OCI-LY1 (cell line): ENCODE results near the gene KLHL20.

ENCODE experiments used
- H2AFZ ChIP-seq: fragments of 200-600 bp; sonication (generic), shearing (Covaris generic); 2 replicates; pipeline ENCODE4 v1.6.0; 2014; ENCODE audit warnings: antibody characterized with exemption, mild to moderate bottlenecking, low read length
- H3F3A ChIP-seq: fragments of 200-600 bp; sonication (generic), shearing (Covaris generic); 2 replicates; pipeline ENCODE4 v1.6.0; 2014; ENCODE audit warnings: mild to moderate bottlenecking, antibody characterized with exemption, low read length, moderate library complexity; ENCODE audit not compliant: insufficient read depth
- H3K27ac ChIP-seq: fragments of 200-600 bp; sonication (generic); 2 replicates; pipeline ENCODE4 v1.5.1; 2014; ENCODE audit warnings: low read length, mixed run types, mild to moderate bottlenecking, low read depth; ENCODE audit not compliant: poor library complexity, severe bottlenecking
- H3K27me3 ChIP-seq: fragments of 200-600 bp; sonication (generic); 2 replicates; pipeline ENCODE4 v1.6.0; 2014; ENCODE audit warnings: antibody characterized with exemption, mild to moderate bottlenecking, low read length, moderate library complexity; ENCODE audit not compliant: insufficient read depth
- H3K36me3 ChIP-seq: fragments of 200-600 bp; sonication (generic); 2 replicates; pipeline ENCODE4 v1.6.1; 2014; ENCODE audit warnings: mild to moderate bottlenecking, antibody characterized with exemption, low read length, moderate library complexity, mixed read lengths; ENCODE audit not compliant: insufficient read depth
- H3K4me1 ChIP-seq: fragments of 200-600 bp; sonication (generic); 2 replicates; pipeline ENCODE4 v1.5.1; 2014; ENCODE audit warnings: mild to moderate bottlenecking, low read length, moderate library complexity; ENCODE audit not compliant: insufficient read depth, severe bottlenecking
- H3K4me2 ChIP-seq: fragments of 200-600 bp; sonication (generic), shearing (Covaris generic); 2 replicates; pipeline ENCODE4 v1.6.1; 2014; ENCODE audit warnings: low read length
- H3K4me3 ChIP-seq: fragments of 200-600 bp; sonication (generic); 2 replicates; pipeline ENCODE4 v1.5.1; 2014; ENCODE audit warnings: low read length, low read depth, mild to moderate bottlenecking, mixed read lengths; ENCODE audit not compliant: poor library complexity, severe bottlenecking
- H3K79me2 ChIP-seq: fragments of 200-600 bp; shearing (Covaris generic); 2 replicates; pipeline ENCODE4 v1.6.1; 2016; ENCODE audit warnings: mixed run types, low read length, mixed read lengths; ENCODE audit not compliant: insufficient read depth
- H3K9ac ChIP-seq: fragments of 200-600 bp; sonication (generic), shearing (Covaris generic); 2 replicates; pipeline ENCODE4 v1.6.1; 2014; ENCODE audit warnings: mild to moderate bottlenecking, low read length, mixed read lengths
- H3K9me2 ChIP-seq: fragments of 200-600 bp; sonication (generic), shearing (Covaris generic); 2 replicates; pipeline ENCODE4 v1.6.1; 2014; ENCODE audit warnings: low read depth, mild to moderate bottlenecking, low read length, mixed read lengths
- H3K9me3 ChIP-seq: fragments of 200-600 bp; shearing (Covaris generic); 2 replicates; pipeline ENCODE4 v1.6.1; 2014; ENCODE audit warnings: low read length, mixed read lengths
- H4K20me1 ChIP-seq: fragments of 200-600 bp; sonication (generic), shearing (Covaris generic); 2 replicates; pipeline ENCODE4 v1.6.0; 2016; ENCODE audit warnings: mild to moderate bottlenecking, low read length; ENCODE audit not compliant: insufficient read depth
- EZH2 ChIP-seq: fragments of 200-600 bp; sonication (generic), shearing (Covaris generic); IDR thresholded peaks from 2 replicates; pipeline ENCODE4 v1.8.0; 2017; ENCODE audit warnings: borderline replicate concordance, mixed run types, mild to moderate bottlenecking, antibody characterized with exemption, low read length, moderate library complexity, mixed read lengths
- TF ChIP-seq, protein P1 (sequence below): fragments of 200-600 bp; sonication (generic), shearing (Covaris generic); IDR thresholded peaks from 2 replicates; pipeline ENCODE4 v1.5.1; 2017; ENCODE audit warnings: mild to moderate bottlenecking, antibody characterized with exemption, low read length, moderate library complexity, mixed read lengths

Gene KLHL20

DNA sequence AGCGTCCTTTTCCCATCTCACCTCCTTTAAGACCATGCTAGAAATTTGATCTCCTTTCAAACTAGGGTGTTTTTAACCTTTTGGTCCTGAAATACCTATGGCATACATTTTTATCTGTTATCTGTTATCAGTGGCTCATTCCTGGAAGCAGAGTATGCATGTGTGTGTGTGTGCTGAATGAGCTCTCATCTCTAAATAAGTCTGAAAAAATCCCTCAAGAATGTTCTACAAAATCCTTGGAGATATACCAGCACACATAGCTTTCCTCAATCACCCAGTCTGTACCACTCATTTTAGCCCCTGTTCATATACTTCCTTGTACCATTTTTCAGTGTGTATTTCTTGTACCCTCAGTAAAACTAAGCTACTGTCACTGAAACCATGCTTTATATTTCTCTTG, 103.7 kb downstream of the KLHL20 start:
- TF ChIP-seq, protein P1, sequence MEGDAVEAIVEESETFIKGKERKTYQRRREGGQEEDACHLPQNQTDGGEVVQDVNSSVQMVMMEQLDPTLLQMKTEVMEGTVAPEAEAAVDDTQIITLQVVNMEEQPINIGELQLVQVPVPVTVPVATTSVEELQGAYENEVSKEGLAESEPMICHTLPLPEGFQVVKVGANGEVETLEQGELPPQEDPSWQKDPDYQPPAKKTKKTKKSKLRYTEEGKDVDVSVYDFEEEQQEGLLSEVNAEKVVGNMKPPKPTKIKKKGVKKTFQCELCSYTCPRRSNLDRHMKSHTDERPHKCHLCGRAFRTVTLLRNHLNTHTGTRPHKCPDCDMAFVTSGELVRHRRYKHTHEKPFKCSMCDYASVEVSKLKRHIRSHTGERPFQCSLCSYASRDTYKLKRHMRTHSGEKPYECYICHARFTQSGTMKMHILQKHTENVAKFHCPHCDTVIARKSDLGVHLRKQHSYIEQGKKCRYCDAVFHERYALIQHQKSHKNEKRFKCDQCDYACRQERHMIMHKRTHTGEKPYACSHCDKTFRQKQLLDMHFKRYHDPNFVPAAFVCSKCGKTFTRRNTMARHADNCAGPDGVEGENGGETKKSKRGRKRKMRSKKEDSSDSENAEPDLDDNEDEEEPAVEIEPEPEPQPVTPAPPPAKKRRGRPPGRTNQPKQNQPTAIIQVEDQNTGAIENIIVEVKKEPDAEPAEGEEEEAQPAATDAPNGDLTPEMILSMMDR = no peak
- TF ChIP-seq EZH2 = no peak
- Histone ChIP-seq H3K27ac (no peak overlapping the region), H3K4me1 (peaks cover 27% of the 10 kb centered on the region), H3K79me2 (peaks cover 65% of the 10 kb centered on the region), H3K9ac (no peak overlapping the region), H3K4me3 (no peak overlapping the region), H3K27me3 (no peaks in the 10 kb centered on the region), H3K4me2 (no peak overlapping the region), H3K9me3 (no peaks in the 10 kb centered on the region), H2AFZ (no peak overlapping the region), H4K20me1 (no peaks in the 10 kb centered on the region), H3K36me3 (peaks cover 35% of the 10 kb centered on the region), H3K9me2 (no peaks in the 10 kb centered on the region), H3F3A (no peaks in the 10 kb centered on the region)

DNA sequence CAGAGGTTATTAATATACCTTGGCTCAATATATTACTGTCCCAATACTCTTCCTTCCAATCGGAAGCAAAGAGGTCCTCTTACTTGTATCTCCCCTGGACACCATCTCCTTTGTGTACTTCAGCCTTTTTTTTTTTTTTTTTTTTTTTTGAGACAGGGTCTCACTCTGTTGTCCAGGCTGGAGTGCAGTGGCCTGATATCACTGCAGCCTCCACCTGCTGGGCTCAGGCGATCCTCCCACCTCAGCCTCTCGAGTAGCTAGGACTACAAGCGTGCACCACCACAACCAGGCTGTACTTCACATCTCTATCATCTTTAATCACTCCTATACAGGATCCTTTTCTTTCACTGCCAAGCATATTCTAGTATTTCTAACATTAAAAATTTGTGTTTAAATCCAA, 106.9 kb downstream of the KLHL20 start:
- Histone ChIP-seq H3K4me2 (no peak overlapping the region), H3K4me3 (no peak overlapping the region), H2AFZ (no peak overlapping the region), H4K20me1 (no peaks in the 10 kb centered on the region), H3K9me3 (no peaks in the 10 kb centered on the region), H3K9ac (no peak overlapping the region), H3K9me2 (no peaks in the 10 kb centered on the region), H3K36me3 (peaks cover 35% of the 10 kb centered on the region), H3K79me2 (peaks cover 58% of the 10 kb centered on the region), H3K4me1 (peaks cover 36% of the 10 kb centered on the region), H3K27ac (no peak overlapping the region), H3F3A (no peaks in the 10 kb centered on the region), H3K27me3 (no peaks in the 10 kb centered on the region)
- TF ChIP-seq, protein P1 = no peak
- TF ChIP-seq EZH2 = no peak

DNA sequence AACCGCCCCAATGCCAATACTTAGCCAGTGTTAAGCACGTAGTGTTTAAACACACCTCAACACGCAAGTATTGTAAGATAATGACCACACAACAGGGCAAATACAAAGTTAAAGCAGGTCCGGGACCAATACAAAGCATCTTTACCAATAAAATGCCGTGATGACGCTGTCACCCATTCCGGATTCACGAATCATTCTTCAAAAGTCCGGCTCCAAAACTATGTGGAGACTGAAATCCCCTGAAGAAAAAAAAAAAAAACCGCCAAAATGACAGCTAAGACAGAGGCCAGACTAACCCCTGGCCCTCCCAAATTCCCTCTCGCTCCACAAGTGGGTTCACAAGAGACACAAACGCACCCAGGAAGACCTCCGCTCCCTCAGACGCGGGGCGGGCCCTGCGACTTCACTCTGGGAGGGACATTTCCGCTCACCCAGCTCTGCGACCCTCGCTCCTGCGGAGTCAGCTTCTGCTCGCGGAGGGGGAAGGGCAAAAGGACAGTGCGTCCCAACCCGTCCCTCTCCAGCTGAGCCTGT, 109.1 kb downstream of the KLHL20 start:
- peaks cover 41% of the 10 kb centered on the region for H3K4me1 ChIP-seq

More for the DNA sequence above, 109.1 kb downstream of the KLHL20 start:
- Histone ChIP-seq H3K79me2 (peaks cover 46% of the 10 kb centered on the region), H3F3A (no peaks in the 10 kb centered on the region), H3K27me3 (no peaks in the 10 kb centered on the region), H3K9me3 (no peaks in the 10 kb centered on the region), H2AFZ (peak overlapping the region; percentile 88; the same call in 1 of the 2 replicates), H3K4me3 (peak overlapping the region; percentile 94), H3K27ac (peak overlapping the region; percentile 87), H3K4me2 (peak overlapping the region; percentile 84), H4K20me1 (no peaks in the 10 kb centered on the region), H3K9me2 (no peaks in the 10 kb centered on the region), H3K9ac (peak overlapping the region; percentile 96), H3K36me3 (peaks cover 30% of the 10 kb centered on the region)
- TF ChIP-seq EZH2 = no peak
- TF ChIP-seq, protein P1 = no peak
